HL-60 (cell line): ENCODE results near the gene CNFN.

Experiments
- DNase-seq, 2 experiments: peaks; one replicate each; pipeline ENCODE4 v3.0.0-alpha.2; 2010 to 2020; ENCODE audit warnings: low read depth in 1 of 2, low spot score in 1 of 2
- H3K27ac ChIP-seq: fragments of 250-450 bp; sonication (Bioruptor Pico); replicated peaks from 2 replicates; pipeline ENCODE4 v1.5.1; 2020; ENCODE audit warnings: mild to moderate bottlenecking, moderate library complexity
- H3K27me3 ChIP-seq: fragments of 250-450 bp; sonication (Bioruptor Pico); 2 replicates; pipeline ENCODE4 v1.5.1; 2021; ENCODE audit warnings: mild to moderate bottlenecking, moderate library complexity; ENCODE audit not compliant: insufficient read depth, poor library complexity, severe bottlenecking
- H3K4me3 ChIP-seq: replicated peaks from 2 replicates; pipeline ENCODE4 v1.5.1; 2011; ENCODE audit warnings: mild to moderate bottlenecking, control low read depth, low read length; ENCODE audit not compliant: insufficient read depth
- GABPA ChIP-seq: IDR thresholded peaks from 2 replicates; pipeline ENCODE4 v1.6.1; 2012; ENCODE audit warnings: low read depth
- POLR2AphosphoS5 ChIP-seq: IDR thresholded peaks from 2 replicates; pipeline ENCODE4 v1.6.1; 2012; ENCODE audit warnings: low read depth
- SPI1 ChIP-seq: IDR thresholded peaks from 2 replicates; pipeline ENCODE4 v1.6.1; 2012; ENCODE audit warnings: low read depth, mild to moderate bottlenecking, borderline replicate concordance
- TF ChIP-seq, protein P1 (sequence below): IDR thresholded peaks from 2 replicates; pipeline ENCODE4 v1.6.1; 2012; ENCODE audit warnings: low read depth; ENCODE audit not compliant: insufficient replicate concordance
- TF ChIP-seq, protein P2 (sequence below): IDR thresholded peaks from one replicate; pipeline ENCODE4 v1.5.1; 2011; ENCODE audit warnings: low read length, control low read depth, inconsistent platforms; ENCODE audit not compliant: insufficient read depth

The CNFN gene

DNA sequence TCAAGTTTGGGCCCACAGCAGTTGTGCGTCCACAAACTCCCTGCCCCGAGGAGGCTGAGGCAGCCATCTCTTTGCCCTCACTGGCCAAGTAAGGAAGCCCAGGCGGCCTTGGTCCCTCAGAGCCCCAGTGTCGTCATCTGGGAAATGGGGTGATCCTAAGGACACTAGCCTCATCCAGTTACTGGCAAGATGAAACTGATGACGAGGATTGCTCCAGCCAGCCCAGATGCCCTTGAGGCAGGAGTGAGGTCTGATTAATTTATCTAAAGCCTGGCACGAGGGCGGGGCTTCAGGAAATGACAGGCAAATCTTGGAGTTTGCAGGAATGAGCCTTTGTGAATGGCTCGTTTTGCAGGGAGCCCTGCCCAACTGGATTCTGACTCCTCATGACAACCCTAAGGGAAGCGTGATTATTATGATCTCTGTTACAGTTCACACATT lies 31.5 kb upstream of the CNFN start:
- no peak overlapping the region for H3K4me3 ChIP-seq
- H3K27ac ChIP-seq = no peak overlapping the region
- DNase-seq = no peak
- peaks cover 5% of the 10 kb centered on the region for H3K27me3 ChIP-seq
- no peak for TF ChIP-seq POLR2AphosphoS5
- no peak for TF ChIP-seq GABPA
- TF ChIP-seq, protein P1, sequence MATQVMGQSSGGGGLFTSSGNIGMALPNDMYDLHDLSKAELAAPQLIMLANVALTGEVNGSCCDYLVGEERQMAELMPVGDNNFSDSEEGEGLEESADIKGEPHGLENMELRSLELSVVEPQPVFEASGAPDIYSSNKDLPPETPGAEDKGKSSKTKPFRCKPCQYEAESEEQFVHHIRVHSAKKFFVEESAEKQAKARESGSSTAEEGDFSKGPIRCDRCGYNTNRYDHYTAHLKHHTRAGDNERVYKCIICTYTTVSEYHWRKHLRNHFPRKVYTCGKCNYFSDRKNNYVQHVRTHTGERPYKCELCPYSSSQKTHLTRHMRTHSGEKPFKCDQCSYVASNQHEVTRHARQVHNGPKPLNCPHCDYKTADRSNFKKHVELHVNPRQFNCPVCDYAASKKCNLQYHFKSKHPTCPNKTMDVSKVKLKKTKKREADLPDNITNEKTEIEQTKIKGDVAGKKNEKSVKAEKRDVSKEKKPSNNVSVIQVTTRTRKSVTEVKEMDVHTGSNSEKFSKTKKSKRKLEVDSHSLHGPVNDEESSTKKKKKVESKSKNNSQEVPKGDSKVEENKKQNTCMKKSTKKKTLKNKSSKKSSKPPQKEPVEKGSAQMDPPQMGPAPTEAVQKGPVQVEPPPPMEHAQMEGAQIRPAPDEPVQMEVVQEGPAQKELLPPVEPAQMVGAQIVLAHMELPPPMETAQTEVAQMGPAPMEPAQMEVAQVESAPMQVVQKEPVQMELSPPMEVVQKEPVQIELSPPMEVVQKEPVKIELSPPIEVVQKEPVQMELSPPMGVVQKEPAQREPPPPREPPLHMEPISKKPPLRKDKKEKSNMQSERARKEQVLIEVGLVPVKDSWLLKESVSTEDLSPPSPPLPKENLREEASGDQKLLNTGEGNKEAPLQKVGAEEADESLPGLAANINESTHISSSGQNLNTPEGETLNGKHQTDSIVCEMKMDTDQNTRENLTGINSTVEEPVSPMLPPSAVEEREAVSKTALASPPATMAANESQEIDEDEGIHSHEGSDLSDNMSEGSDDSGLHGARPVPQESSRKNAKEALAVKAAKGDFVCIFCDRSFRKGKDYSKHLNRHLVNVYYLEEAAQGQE = no peak
- no peak for TF ChIP-seq SPI1
- TF ChIP-seq, protein P2, sequence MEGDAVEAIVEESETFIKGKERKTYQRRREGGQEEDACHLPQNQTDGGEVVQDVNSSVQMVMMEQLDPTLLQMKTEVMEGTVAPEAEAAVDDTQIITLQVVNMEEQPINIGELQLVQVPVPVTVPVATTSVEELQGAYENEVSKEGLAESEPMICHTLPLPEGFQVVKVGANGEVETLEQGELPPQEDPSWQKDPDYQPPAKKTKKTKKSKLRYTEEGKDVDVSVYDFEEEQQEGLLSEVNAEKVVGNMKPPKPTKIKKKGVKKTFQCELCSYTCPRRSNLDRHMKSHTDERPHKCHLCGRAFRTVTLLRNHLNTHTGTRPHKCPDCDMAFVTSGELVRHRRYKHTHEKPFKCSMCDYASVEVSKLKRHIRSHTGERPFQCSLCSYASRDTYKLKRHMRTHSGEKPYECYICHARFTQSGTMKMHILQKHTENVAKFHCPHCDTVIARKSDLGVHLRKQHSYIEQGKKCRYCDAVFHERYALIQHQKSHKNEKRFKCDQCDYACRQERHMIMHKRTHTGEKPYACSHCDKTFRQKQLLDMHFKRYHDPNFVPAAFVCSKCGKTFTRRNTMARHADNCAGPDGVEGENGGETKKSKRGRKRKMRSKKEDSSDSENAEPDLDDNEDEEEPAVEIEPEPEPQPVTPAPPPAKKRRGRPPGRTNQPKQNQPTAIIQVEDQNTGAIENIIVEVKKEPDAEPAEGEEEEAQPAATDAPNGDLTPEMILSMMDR = no peak

DNA sequence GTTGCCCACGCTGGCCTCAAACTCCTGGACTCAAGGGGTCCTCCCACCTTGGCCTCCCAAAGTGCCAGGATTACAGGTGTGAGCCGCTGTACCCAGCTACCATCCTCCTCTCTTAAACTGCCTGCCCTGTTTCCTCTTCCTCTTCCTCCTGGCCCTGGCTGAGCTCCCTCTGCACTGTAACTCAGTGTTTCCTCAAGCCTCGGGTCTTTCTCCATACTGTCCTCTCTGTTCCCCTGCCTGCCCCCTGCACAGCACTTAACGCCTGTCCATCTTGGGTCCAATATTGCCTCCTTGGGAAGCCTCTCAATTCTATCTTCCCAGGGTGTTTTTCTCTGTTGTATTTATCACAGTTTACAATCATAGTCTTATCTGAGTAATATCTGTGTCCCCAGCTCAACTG lies 31.0 kb upstream of the CNFN start:
- Histone ChIP-seq H3K4me3 (no peak overlapping the region), H3K27me3 (peaks cover 5% of the 10 kb centered on the region), H3K27ac (no peak overlapping the region)
- DNase-seq = peak in 1 of 2 experiments; percentile 41
- TF ChIP-seq POLR2AphosphoS5 (no peak), GABPA (no peak), SPI1 (no peak)
- TF ChIP-seq, protein P2 = no peak
- TF ChIP-seq, protein P1 = no peak

DNA sequence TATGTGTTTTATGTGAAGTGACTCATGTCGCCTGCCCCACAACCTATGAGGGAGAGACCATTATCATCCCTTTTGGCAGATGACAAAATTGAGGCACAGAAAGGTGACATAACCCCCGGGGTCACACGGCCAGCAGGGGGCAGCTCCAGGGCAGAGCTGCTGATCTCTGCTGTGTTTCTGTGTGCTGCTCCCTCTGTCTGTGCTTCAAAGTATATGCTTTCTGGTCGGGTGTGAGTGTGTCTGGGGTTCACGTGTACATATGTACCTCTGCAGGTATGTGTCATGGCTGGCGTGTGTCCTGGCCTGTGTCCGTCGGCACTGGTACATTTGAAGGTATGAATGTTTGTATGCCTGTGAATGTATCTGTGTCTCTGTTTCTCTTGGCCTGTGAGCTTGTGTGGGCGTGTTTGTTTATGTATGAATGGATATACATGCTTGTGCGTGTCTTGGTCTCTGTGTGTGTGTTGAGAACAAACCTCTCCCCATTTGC lies 30.0 kb upstream of the CNFN start:
- no peak overlapping the region for H3K27ac ChIP-seq
- TF ChIP-seq, protein P1 = no peak
- TF ChIP-seq, protein P2 = peak; percentile 69
- DNase-seq = peak; percentile 47 to 60

More for the DNA sequence above, 30.0 kb upstream of the CNFN start:
- H3K27me3 ChIP-seq = peaks cover 5% of the 10 kb centered on the region
- H3K4me3 ChIP-seq = no peak overlapping the region
